Progenitor cell of endocrine pancreas (in vitro differentiated cells): ENCODE results near the gene SMYD5. TPM values are rescaled to one million over a fixed set of nuclear protein-coding genes. Genes with fewer than 3 reads are reported as not detected.
A peak's percentile ranks its signal among the peaks of the same experiment; 100 is the strongest.

Source experiments
- DNase-seq: peaks from one replicate; pipeline ENCODE4 v3.0.0; 2021; ENCODE audit warnings: low spot score; ENCODE audit not compliant: unreplicated experiment
- H3K27ac Mint-ChIP-seq: 2 replicates; pipeline ENCODE4 v1.8.0; 2021; ENCODE audit warnings: mild to moderate bottlenecking, moderate library complexity, mixed read lengths
- H3K27me3 Mint-ChIP-seq: 2 replicates; pipeline ENCODE4 v1.8.0; 2021; ENCODE audit warnings: mixed read lengths
- H3K36me3 Mint-ChIP-seq: 2 replicates; pipeline ENCODE4 v1.8.0; 2022; ENCODE audit warnings: mixed read lengths; ENCODE audit not compliant: insufficient read depth
- H3K4me1 Mint-ChIP-seq: 2 replicates; pipeline ENCODE4 v1.8.0; 2021; ENCODE audit warnings: low read depth, mixed read lengths
- H3K4me3 Mint-ChIP-seq: 2 replicates; pipeline ENCODE4 v1.8.0; 2021; ENCODE audit warnings: low read depth, mild to moderate bottlenecking, moderate library complexity, mixed read lengths
- H3K9me3 Mint-ChIP-seq: 2 replicates; pipeline ENCODE4 v1.8.0; 2021; ENCODE audit warnings: low read depth, mixed read lengths
- CTCF ChIP-seq: fragments of 200-600 bp; sonication (generic); IDR thresholded peaks from one replicate; pipeline ENCODE4 v1.5.0; 2021; ENCODE audit warnings: antibody characterized with exemption, mild to moderate bottlenecking; ENCODE audit not compliant: unreplicated experiment
- total RNA-seq: library from RNA; stranded (reverse); gene quantifications from 2 replicates; pipeline ENCODE4 v1.2.1, GENCODE V29; 2021

The SMYD5 gene
- total RNA-seq, 1 donor from 2014 or later = 30.2 TPM

- H3K4me3 Mint-ChIP-seq = no peak overlapping the region
- no peak for DNase-seq
- TF ChIP-seq CTCF = no peak
- H3K27ac Mint-ChIP-seq = no peak overlapping the region
- H3K36me3 Mint-ChIP-seq = no peaks in the 10 kb centered on the region
- H3K27me3 Mint-ChIP-seq = peaks cover 26% of the 10 kb centered on the region
- no peaks in the 10 kb centered on the region for H3K9me3 Mint-ChIP-seq
- H3K4me1 Mint-ChIP-seq = peaks cover 21% of the 10 kb centered on the region
Measured at GRCh38 chr2:73210696-73211095, 3.3 kb upstream of the SMYD5 start.

- no peaks in the 10 kb centered on the region for H3K9me3 Mint-ChIP-seq
- H3K27ac Mint-ChIP-seq = no peak overlapping the region
- no peaks in the 10 kb centered on the region for H3K36me3 Mint-ChIP-seq
- no peak for TF ChIP-seq CTCF
- H3K27me3 Mint-ChIP-seq = peaks cover 20% of the 10 kb centered on the region
- H3K4me1 Mint-ChIP-seq = peaks cover 22% of the 10 kb centered on the region
- no peak for DNase-seq
- no peak overlapping the region for H3K4me3 Mint-ChIP-seq
Measured at GRCh38 chr2:73212098-73212447, 2.0 kb upstream of the SMYD5 start.

GRCh38 chr2:73212448-73213176 is 1.4 kb upstream of the SMYD5 start:
- Mint-ChIP-seq H3K4me3 (peak overlapping the region; percentile 45), H3K36me3 (no peaks in the 10 kb centered on the region), H3K4me1 (peaks cover 22% of the 10 kb centered on the region), H3K27ac (no peak overlapping the region), H3K27me3 (peaks cover 20% of the 10 kb centered on the region), H3K9me3 (no peaks in the 10 kb centered on the region)
- peak; percentile 61 for DNase-seq
- peak; percentile 88 for TF ChIP-seq CTCF

GRCh38 chr2:73215254-73215653 is 1.2 kb downstream of the SMYD5 start:
- Mint-ChIP-seq H3K4me3 (peak overlapping the region; percentile 89), H3K27ac (peak overlapping the region; percentile 25), H3K36me3 (no peaks in the 10 kb centered on the region), H3K4me1 (peaks cover 22% of the 10 kb centered on the region), H3K9me3 (no peaks in the 10 kb centered on the region), H3K27me3 (peaks cover 2% of the 10 kb centered on the region)
- no peak for DNase-seq
- no peak for TF ChIP-seq CTCF

DNA sequence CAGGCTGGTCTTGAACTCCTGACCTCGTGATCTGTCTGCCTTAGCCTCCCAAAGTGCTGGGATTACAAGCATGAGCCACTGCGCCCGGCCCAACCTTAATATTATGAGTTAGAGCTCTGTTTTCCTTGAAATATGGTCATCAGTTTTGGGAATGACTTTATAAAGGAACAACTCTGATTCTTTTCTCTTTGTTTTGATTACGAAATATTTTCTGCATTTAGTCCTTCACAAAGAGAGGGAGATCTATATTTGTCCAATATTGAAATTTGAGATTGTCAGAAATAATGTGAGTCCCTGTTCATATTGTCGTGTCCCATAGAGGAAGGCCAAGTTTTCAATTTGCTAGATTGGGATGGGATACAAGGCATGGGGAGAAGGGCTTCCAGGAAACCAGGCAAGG is 3.1 kb downstream of the SMYD5 start:
- Mint-ChIP-seq H3K36me3 (peaks cover 2% of the 10 kb centered on the region), H3K27ac (no peak overlapping the region), H3K9me3 (no peaks in the 10 kb centered on the region), H3K4me3 (no peak overlapping the region), H3K27me3 (no peaks in the 10 kb centered on the region), H3K4me1 (peaks cover 22% of the 10 kb centered on the region)
- no peak for TF ChIP-seq CTCF
- DNase-seq = no peak
